ENCODE measurements around the gene SLC8A1. TPM values are rescaled to one million over a fixed set of nuclear protein-coding genes. Genes with fewer than 3 reads are reported as not detected.

Gene SLC8A1
- total RNA-seq, 4 donors from 2014 or later = 1.3 to 3.8 (median 2.4) TPM

GRCh38 chr2:40302751-40303325, 149.1 kb downstream of the SLC8A1 start:
- H3K27ac ChIP-seq = no peak overlapping the region
- intact Hi-C loops (cut with DNase I; ENCODE audit: low total_unique reads) (no loop called here), in situ Hi-C loops (cut with MboI; ENCODE audit: low sequenced_read_pairs in 4 of 4) (loop anchor here in 1 of 4 donors (25.0 kb wide), 1 partner anchor 884 kb away; no protein-coding TSS in a partner anchor)

GRCh38 chr2:40300391-40300790, 151.5 kb downstream of the SLC8A1 start:
- in situ Hi-C loops (cut with MboI; ENCODE audit: low sequenced_read_pairs in 4 of 4) = loop anchor here in 1 of 4 donors (25.0 kb wide), 1 partner anchor 887 kb away; no protein-coding TSS in a partner anchor
- H3K4me3 ChIP-seq = no peak overlapping the region
- DNase-seq (no peak), ATAC-seq (no peak)
- H3K27ac ChIP-seq = no peak overlapping the region
- H3K9me3 ChIP-seq = no peaks in the 10 kb centered on the region
- intact Hi-C loops (cut with DNase I; ENCODE audit: low total_unique reads) = no loop called here
- H3K36me3 ChIP-seq = no peaks in the 10 kb centered on the region
- no peaks in the 10 kb centered on the region for H3K4me1 ChIP-seq
- TF ChIP-seq CTCF (IDR thresholded peaks at IDR 0.05 in 4 of 5, conservative IDR thresholded peaks at IDR 0.05 in 1 of 5) (no peak), POLR2A (IDR thresholded peaks at IDR 0.05) (no peak)
- no peaks in the 10 kb centered on the region for H3K27me3 ChIP-seq

More at GRCh38 chr2:40302751-40303325, 149.1 kb downstream of the SLC8A1 start:
- ATAC-seq (no peak), DNase-seq (no peak)
- Histone ChIP-seq H3K36me3 (no peaks in the 10 kb centered on the region), H3K9me3 (no peaks in the 10 kb centered on the region), H3K4me1 (no peaks in the 10 kb centered on the region), H3K27me3 (no peaks in the 10 kb centered on the region), H3K4me3 (no peak overlapping the region)
- TF ChIP-seq CTCF (IDR thresholded peaks at IDR 0.05 in 4 of 5, conservative IDR thresholded peaks at IDR 0.05 in 1 of 5) = no peak
- TF ChIP-seq POLR2A (IDR thresholded peaks at IDR 0.05) = no peak

GRCh38 chr2:40299781-40300180, 152.1 kb downstream of the SLC8A1 start:
- intact Hi-C loops (cut with DNase I; ENCODE audit: low total_unique reads) (no loop called here), in situ Hi-C loops (cut with MboI; ENCODE audit: low sequenced_read_pairs in 4 of 4) (loop anchor here in 1 of 4 donors (25.0 kb wide), 1 partner anchor 888 kb away; no protein-coding TSS in a partner anchor)
- no peaks in the 10 kb centered on the region for H3K36me3 ChIP-seq
- no peaks in the 10 kb centered on the region for H3K9me3 ChIP-seq
- DNase-seq (no peak), ATAC-seq (no peak)
- TF ChIP-seq POLR2A (IDR thresholded peaks at IDR 0.05) (no peak), CTCF (IDR thresholded peaks at IDR 0.05 in 4 of 5, conservative IDR thresholded peaks at IDR 0.05 in 1 of 5) (no peak)
- H3K4me1 ChIP-seq = no peaks in the 10 kb centered on the region
- H3K4me3 ChIP-seq = no peak overlapping the region
- no peak overlapping the region for H3K27ac ChIP-seq
- no peaks in the 10 kb centered on the region for H3K27me3 ChIP-seq

- in situ Hi-C loops (cut with MboI; ENCODE audit: low sequenced_read_pairs in 4 of 4) = no loop called here
Measured at GRCh38 chr2:40299173-40299572, 152.7 kb downstream of the SLC8A1 start.

More at GRCh38 chr2:40299173-40299572, 152.7 kb downstream of the SLC8A1 start:
- intact Hi-C loops (cut with DNase I; ENCODE audit: low total_unique reads) = no loop called here
- Histone ChIP-seq H3K36me3 (no peaks in the 10 kb centered on the region), H3K27me3 (no peaks in the 10 kb centered on the region), H3K27ac (no peak overlapping the region), H3K4me3 (no peak overlapping the region), H3K4me1 (no peaks in the 10 kb centered on the region), H3K9me3 (no peaks in the 10 kb centered on the region)
- no peak for TF ChIP-seq CTCF (IDR thresholded peaks at IDR 0.05 in 4 of 5, conservative IDR thresholded peaks at IDR 0.05 in 1 of 5)
- no peak for TF ChIP-seq POLR2A (IDR thresholded peaks at IDR 0.05)
- no peak for DNase-seq
- ATAC-seq = no peak
